ENCODE results near the gene PTPRD. TPM values are rescaled to one million over a fixed set of nuclear protein-coding genes. Genes with fewer than 3 reads are reported as not detected.

The PTPRD gene
- total RNA-seq, result 75.7 TPM

- Histone ChIP-seq H3K4me1 (ENCODE audit: control insufficient read depth in 3 of 3, insufficient read depth in 3 of 3, low read length in 3 of 3) (no peaks in the 10 kb centered on the region), H3K4me3 (ENCODE audit: low read length in 3 of 3) (peak within 1 kb of the TSS in 2 of 3 donors; percentile 9 to 48), H3K9me3 (ENCODE audit: control insufficient read depth in 3 of 3, low read length in 3 of 3) (no peaks in the 10 kb centered on the region), H3K9ac (ENCODE audit: low read depth in 1 of 3, low read length in 3 of 3) (no peak within 1 kb of the TSS), H3K27ac (ENCODE audit: low read depth, low read length) (no peak within 1 kb of the TSS), H3K36me3 (ENCODE audit: control insufficient read depth in 3 of 3, insufficient read depth in 3 of 3, low read length in 3 of 3) (no peaks in the 10 kb centered on the region), H3K27me3 (ENCODE audit: control insufficient read depth in 3 of 3, insufficient read depth in 3 of 3, low read length in 3 of 3) (peaks cover 30 to 52% (median 33%) of the 10 kb centered on the region in 3 donors)
Measured at GRCh38 chr9:10612641-10613398, at the start of gene PTPRD. Gene PTPRD, minus strand, starts transcription at chr9:10613002.

- H3K4me3 ChIP-seq (ENCODE audit: low read length in 3 of 3), result no peak overlapping the region
- H3K36me3 ChIP-seq (ENCODE audit: control insufficient read depth in 3 of 3, insufficient read depth in 3 of 3, low read length in 3 of 3), result no peaks in the 10 kb centered on the region
- no peaks in the 10 kb centered on the region for H3K27me3 ChIP-seq (ENCODE audit: control insufficient read depth in 3 of 3, insufficient read depth in 3 of 3, low read length in 3 of 3)
- no peaks in the 10 kb centered on the region for H3K9me3 ChIP-seq (ENCODE audit: control insufficient read depth in 3 of 3, low read length in 3 of 3)
- H3K27ac ChIP-seq (ENCODE audit: low read depth, low read length), result no peak overlapping the region
- H3K4me1 ChIP-seq (ENCODE audit: control insufficient read depth in 3 of 3, insufficient read depth in 3 of 3, low read length in 3 of 3), result no peaks in the 10 kb centered on the region
- H3K9ac ChIP-seq (ENCODE audit: low read depth in 1 of 3, low read length in 3 of 3), result no peak overlapping the region
Measured at GRCh38 chr9:10661994-10662393, 49.2 kb upstream of the PTPRD start.

- no peaks in the 10 kb centered on the region for H3K4me1 ChIP-seq (ENCODE audit: control insufficient read depth in 3 of 3, insufficient read depth in 3 of 3, low read length in 3 of 3)
- H3K9ac ChIP-seq (ENCODE audit: low read depth in 1 of 3, low read length in 3 of 3), result no peak overlapping the region
- no peaks in the 10 kb centered on the region for H3K27me3 ChIP-seq (ENCODE audit: control insufficient read depth in 3 of 3, insufficient read depth in 3 of 3, low read length in 3 of 3)
- H3K27ac ChIP-seq (ENCODE audit: low read depth, low read length), result no peak overlapping the region
- no peaks in the 10 kb centered on the region for H3K9me3 ChIP-seq (ENCODE audit: control insufficient read depth in 3 of 3, low read length in 3 of 3)
- no peaks in the 10 kb centered on the region for H3K36me3 ChIP-seq (ENCODE audit: control insufficient read depth in 3 of 3, insufficient read depth in 3 of 3, low read length in 3 of 3)
- no peak overlapping the region for H3K4me3 ChIP-seq (ENCODE audit: low read length in 3 of 3)
Measured at GRCh38 chr9:10661376-10661775, 48.6 kb upstream of the PTPRD start.

- no peaks in the 10 kb centered on the region for H3K9me3 ChIP-seq (ENCODE audit: control insufficient read depth in 3 of 3, low read length in 3 of 3)
Measured at GRCh38 chr9:10651012-10651411, 38.2 kb upstream of the PTPRD start.

GRCh38 chr9:10649076-10649475 lies 36.3 kb upstream of the PTPRD start:
- Histone ChIP-seq H3K9ac (ENCODE audit: low read depth in 1 of 3, low read length in 3 of 3) (no peak overlapping the region), H3K27me3 (ENCODE audit: control insufficient read depth in 3 of 3, insufficient read depth in 3 of 3, low read length in 3 of 3) (no peaks in the 10 kb centered on the region), H3K36me3 (ENCODE audit: control insufficient read depth in 3 of 3, insufficient read depth in 3 of 3, low read length in 3 of 3) (no peaks in the 10 kb centered on the region), H3K9me3 (ENCODE audit: control insufficient read depth in 3 of 3, low read length in 3 of 3) (no peaks in the 10 kb centered on the region), H3K27ac (ENCODE audit: low read depth, low read length) (no peak overlapping the region), H3K4me3 (ENCODE audit: low read length in 3 of 3) (no peak overlapping the region), H3K4me1 (ENCODE audit: control insufficient read depth in 3 of 3, insufficient read depth in 3 of 3, low read length in 3 of 3) (no peaks in the 10 kb centered on the region)

More at GRCh38 chr9:10651012-10651411, 38.2 kb upstream of the PTPRD start:
- Histone ChIP-seq H3K27me3 (ENCODE audit: control insufficient read depth in 3 of 3, insufficient read depth in 3 of 3, low read length in 3 of 3) (no peaks in the 10 kb centered on the region), H3K4me3 (ENCODE audit: low read length in 3 of 3) (no peak overlapping the region), H3K4me1 (ENCODE audit: control insufficient read depth in 3 of 3, insufficient read depth in 3 of 3, low read length in 3 of 3) (no peaks in the 10 kb centered on the region), H3K9ac (ENCODE audit: low read depth in 1 of 3, low read length in 3 of 3) (no peak overlapping the region), H3K36me3 (ENCODE audit: control insufficient read depth in 3 of 3, insufficient read depth in 3 of 3, low read length in 3 of 3) (no peaks in the 10 kb centered on the region), H3K27ac (ENCODE audit: low read depth, low read length) (no peak overlapping the region)

GRCh38 chr9:10633785-10634184 lies 21.0 kb upstream of the PTPRD start:
- Histone ChIP-seq H3K9ac (ENCODE audit: low read depth in 1 of 3, low read length in 3 of 3) (no peak overlapping the region), H3K9me3 (ENCODE audit: control insufficient read depth in 3 of 3, low read length in 3 of 3) (no peaks in the 10 kb centered on the region), H3K27ac (ENCODE audit: low read depth, low read length) (no peak overlapping the region), H3K4me1 (ENCODE audit: control insufficient read depth in 3 of 3, insufficient read depth in 3 of 3, low read length in 3 of 3) (no peaks in the 10 kb centered on the region), H3K36me3 (ENCODE audit: control insufficient read depth in 3 of 3, insufficient read depth in 3 of 3, low read length in 3 of 3) (no peaks in the 10 kb centered on the region), H3K4me3 (ENCODE audit: low read length in 3 of 3) (no peak overlapping the region), H3K27me3 (ENCODE audit: control insufficient read depth in 3 of 3, insufficient read depth in 3 of 3, low read length in 3 of 3) (no peaks in the 10 kb centered on the region)

- H3K9ac ChIP-seq (ENCODE audit: low read depth in 1 of 3, low read length in 3 of 3), result no peak overlapping the region
- peaks cover 30 to 53% (median 33%) of the 10 kb centered on the region in 3 donors for H3K27me3 ChIP-seq (ENCODE audit: control insufficient read depth in 3 of 3, insufficient read depth in 3 of 3, low read length in 3 of 3)
- no peak overlapping the region for H3K27ac ChIP-seq (ENCODE audit: low read depth, low read length)
Measured at GRCh38 chr9:10614196-10614800, 1.5 kb upstream of the PTPRD start.

GRCh38 chr9:10613419-10613818 lies 617 bp upstream of the PTPRD start:
- H3K9ac ChIP-seq (ENCODE audit: low read depth in 1 of 3, low read length in 3 of 3), result no peak overlapping the region
- H3K4me1 ChIP-seq (ENCODE audit: control insufficient read depth in 3 of 3, insufficient read depth in 3 of 3, low read length in 3 of 3), result no peaks in the 10 kb centered on the region
- H3K27ac ChIP-seq (ENCODE audit: low read depth, low read length), result no peak overlapping the region
- no peaks in the 10 kb centered on the region for H3K36me3 ChIP-seq (ENCODE audit: control insufficient read depth in 3 of 3, insufficient read depth in 3 of 3, low read length in 3 of 3)
- H3K4me3 ChIP-seq (ENCODE audit: low read length in 3 of 3), result no peak overlapping the region
- H3K9me3 ChIP-seq (ENCODE audit: control insufficient read depth in 3 of 3, low read length in 3 of 3), result no peaks in the 10 kb centered on the region
- H3K27me3 ChIP-seq (ENCODE audit: control insufficient read depth in 3 of 3, insufficient read depth in 3 of 3, low read length in 3 of 3), result peaks cover 30 to 53% (median 33%) of the 10 kb centered on the region in 3 donors

More at GRCh38 chr9:10614196-10614800, 1.5 kb upstream of the PTPRD start:
- no peaks in the 10 kb centered on the region for H3K36me3 ChIP-seq (ENCODE audit: control insufficient read depth in 3 of 3, insufficient read depth in 3 of 3, low read length in 3 of 3)
- H3K9me3 ChIP-seq (ENCODE audit: control insufficient read depth in 3 of 3, low read length in 3 of 3), result no peaks in the 10 kb centered on the region
- H3K4me3 ChIP-seq (ENCODE audit: low read length in 3 of 3), result no peak overlapping the region
- H3K4me1 ChIP-seq (ENCODE audit: control insufficient read depth in 3 of 3, insufficient read depth in 3 of 3, low read length in 3 of 3), result no peaks in the 10 kb centered on the region

GRCh38 chr9:10605388-10605787 lies 7.4 kb downstream of the PTPRD start:
- H3K4me3 ChIP-seq (ENCODE audit: low read length in 3 of 3), result no peak overlapping the region
- H3K36me3 ChIP-seq (ENCODE audit: control insufficient read depth in 3 of 3, insufficient read depth in 3 of 3, low read length in 3 of 3), result no peaks in the 10 kb centered on the region
- H3K27ac ChIP-seq (ENCODE audit: low read depth, low read length), result no peak overlapping the region
- no peaks in the 10 kb centered on the region for H3K4me1 ChIP-seq (ENCODE audit: control insufficient read depth in 3 of 3, insufficient read depth in 3 of 3, low read length in 3 of 3)
- H3K27me3 ChIP-seq (ENCODE audit: control insufficient read depth in 3 of 3, insufficient read depth in 3 of 3, low read length in 3 of 3), result peaks cover 0 to 5% (median 3%) of the 10 kb centered on the region in 3 donors
- no peaks in the 10 kb centered on the region for H3K9me3 ChIP-seq (ENCODE audit: control insufficient read depth in 3 of 3, low read length in 3 of 3)
- no peak overlapping the region for H3K9ac ChIP-seq (ENCODE audit: low read depth in 1 of 3, low read length in 3 of 3)

- Histone ChIP-seq H3K4me1 (ENCODE audit: control insufficient read depth in 3 of 3, insufficient read depth in 3 of 3, low read length in 3 of 3) (no peaks in the 10 kb centered on the region), H3K36me3 (ENCODE audit: control insufficient read depth in 3 of 3, insufficient read depth in 3 of 3, low read length in 3 of 3) (no peaks in the 10 kb centered on the region), H3K9ac (ENCODE audit: low read depth in 1 of 3, low read length in 3 of 3) (no peak overlapping the region), H3K9me3 (ENCODE audit: control insufficient read depth in 3 of 3, low read length in 3 of 3) (no peaks in the 10 kb centered on the region), H3K27ac (ENCODE audit: low read depth, low read length) (no peak overlapping the region), H3K4me3 (ENCODE audit: low read length in 3 of 3) (no peak overlapping the region), H3K27me3 (ENCODE audit: control insufficient read depth in 3 of 3, insufficient read depth in 3 of 3, low read length in 3 of 3) (peaks cover 0 to 4% (median 0%) of the 10 kb centered on the region in 3 donors)
Measured at GRCh38 chr9:10604927-10605326, 7.9 kb downstream of the PTPRD start.
